HEK293 (cell line): ENCODE measurements around the gene TEP1.

Experiments
- EGR2 ChIP-seq: fragments of 450-650 bp; formaldehyde crosslinking; IDR thresholded peaks from 2 replicates; pipeline ENCODE4 v1.5.1; 2016; ENCODE audit warnings: low read depth, missing biosample characterization, missing genetic modification characterization
- GLIS1 ChIP-seq: fragments of 450-650 bp; formaldehyde crosslinking; IDR thresholded peaks from 2 replicates; pipeline ENCODE4 v1.5.1; 2016; ENCODE audit warnings: missing biosample characterization, missing genetic modification characterization
- GLIS2 ChIP-seq: fragments of 450-650 bp; formaldehyde crosslinking; IDR thresholded peaks from 2 replicates; pipeline ENCODE4 v1.5.1; 2016; ENCODE audit warnings: missing biosample characterization, missing genetic modification characterization
- INSM2 ChIP-seq: fragments of 450-650 bp; formaldehyde crosslinking; IDR thresholded peaks from 2 replicates; pipeline ENCODE4 v1.5.1; 2016; ENCODE audit warnings: missing biosample characterization, missing genetic modification characterization
- KLF7 ChIP-seq: fragments of 450-650 bp; formaldehyde crosslinking; IDR thresholded peaks from 2 replicates; pipeline ENCODE4 v1.5.1; 2016; ENCODE audit warnings: missing biosample characterization, missing genetic modification characterization, borderline replicate concordance
- MZF1 ChIP-seq: fragments of 450-650 bp; formaldehyde crosslinking; IDR thresholded peaks from 2 replicates; pipeline ENCODE4 v1.5.1; 2017; ENCODE audit warnings: missing biosample characterization, missing genetic modification characterization, borderline replicate concordance
- PRDM1 ChIP-seq: fragments of 450-650 bp; formaldehyde crosslinking; IDR thresholded peaks from 2 replicates; pipeline ENCODE4; 2016; ENCODE audit warnings: missing biosample characterization, missing genetic modification characterization
- YY2 ChIP-seq: fragments of 450-650 bp; formaldehyde crosslinking; IDR thresholded peaks from 2 replicates; pipeline ENCODE4 v1.5.1; 2016; ENCODE audit warnings: missing biosample characterization, missing genetic modification characterization
- ZBTB17 ChIP-seq: fragments of 450-650 bp; formaldehyde crosslinking; IDR thresholded peaks from 2 replicates; pipeline ENCODE4 v1.5.1; 2016; ENCODE audit warnings: missing biosample characterization, missing genetic modification characterization
- ZBTB21 ChIP-seq: fragments of 450-650 bp; formaldehyde crosslinking; IDR thresholded peaks from 2 replicates; pipeline ENCODE4 v1.5.1; 2017; ENCODE audit warnings: missing biosample characterization, missing genetic modification characterization
- ZNF121 ChIP-seq: fragments of 450-650 bp; formaldehyde crosslinking; IDR thresholded peaks from 2 replicates; pipeline ENCODE4 v1.5.1; 2016; ENCODE audit warnings: missing biosample characterization, missing genetic modification characterization
- ZNF133 ChIP-seq: fragments of 450-650 bp; formaldehyde crosslinking; IDR thresholded peaks from 2 replicates; pipeline ENCODE4 v1.5.1; 2016; ENCODE audit warnings: missing biosample characterization, missing genetic modification characterization
- ZNF146 ChIP-seq: fragments of 450-650 bp; formaldehyde crosslinking; IDR thresholded peaks from 2 replicates; pipeline ENCODE4 v1.5.1; 2016; ENCODE audit warnings: missing biosample characterization, missing genetic modification characterization
- ZNF24 ChIP-seq: fragments of 450-650 bp; formaldehyde crosslinking; IDR thresholded peaks from 2 replicates; pipeline ENCODE4 v1.5.1; 2016; ENCODE audit warnings: missing biosample characterization, missing genetic modification characterization
- ZNF37A ChIP-seq: fragments of 450-650 bp; IDR thresholded peaks from 2 replicates; pipeline ENCODE4 v1.5.1; 2018; ENCODE audit warnings: missing biosample characterization, missing genetic modification characterization
- ZNF426 ChIP-seq: fragments of 450-650 bp; formaldehyde crosslinking; IDR thresholded peaks from 2 replicates; pipeline ENCODE4 v1.5.1; 2017; ENCODE audit warnings: missing biosample characterization, missing genetic modification characterization, mild to moderate bottlenecking, inconsistent platforms, moderate library complexity
- ZNF449 ChIP-seq: fragments of 450-650 bp; formaldehyde crosslinking; IDR thresholded peaks from 2 replicates; pipeline ENCODE4 v1.5.1; 2017; ENCODE audit warnings: missing biosample characterization, mild to moderate bottlenecking, missing genetic modification characterization, moderate library complexity
- ZNF514 ChIP-seq: fragments of 450-650 bp; formaldehyde crosslinking; IDR thresholded peaks from 2 replicates; pipeline ENCODE4 v1.5.1; 2016; ENCODE audit warnings: missing biosample characterization, missing genetic modification characterization
- ZNF555 ChIP-seq: fragments of 450-650 bp; formaldehyde crosslinking; conservative IDR thresholded peaks from 2 replicates; pipeline ENCODE4 v1.5.1; 2017; ENCODE audit warnings: missing biosample characterization, mild to moderate bottlenecking, missing genetic modification characterization, inconsistent platforms
- ZNF600 ChIP-seq: fragments of 450-650 bp; formaldehyde crosslinking; IDR thresholded peaks from 2 replicates; pipeline ENCODE4 v1.5.1; 2016; ENCODE audit warnings: missing biosample characterization, missing genetic modification characterization
- ZNF626 ChIP-seq: fragments of 450-650 bp; sonication (Bioruptor Pico); formaldehyde crosslinking; IDR thresholded peaks from 2 replicates; pipeline ENCODE4 v1.5.1; 2018; ENCODE audit warnings: missing biosample characterization, missing genetic modification characterization, inconsistent platforms
- ZNF629 ChIP-seq: fragments of 450-650 bp; formaldehyde crosslinking; IDR thresholded peaks from 2 replicates; pipeline ENCODE4 v1.5.1; 2017; ENCODE audit warnings: missing biosample characterization, missing genetic modification characterization
- ZSCAN4 ChIP-seq: fragments of 450-650 bp; formaldehyde crosslinking; IDR thresholded peaks from 2 replicates; pipeline ENCODE4 v1.5.1; 2017; ENCODE audit warnings: missing biosample characterization, missing genetic modification characterization
- ZSCAN5A ChIP-seq: fragments of 450-650 bp; formaldehyde crosslinking; IDR thresholded peaks from 2 replicates; pipeline ENCODE4 v1.5.1; 2016; ENCODE audit warnings: missing biosample characterization, missing genetic modification characterization
- TF ChIP-seq, protein P1 (sequence below): fragments of 450-650 bp; formaldehyde crosslinking; IDR thresholded peaks from 2 replicates; pipeline ENCODE4 v1.5.1; 2016; ENCODE audit warnings: missing biosample characterization, missing genetic modification characterization
- TF ChIP-seq, protein P2 (sequence below): fragments of 450-650 bp; formaldehyde crosslinking; IDR thresholded peaks from 2 replicates; pipeline ENCODE4 v1.5.1; 2016; ENCODE audit warnings: missing biosample characterization, missing genetic modification characterization

Gene TEP1

GRCh38 chr14:20412876-20413743 is at the start of gene TEP1 (continued):
- TF ChIP-seq INSM2 (tag by site-specific recombination), result 0 out of 2 replicates have a peak, but pooled peaks have one; percentile 13
- TF ChIP-seq GLIS2, result peak; percentile 78
- TF ChIP-seq ZNF449, result peak; percentile 78
- TF ChIP-seq ZNF133 (tag by site-specific recombination), result 0 out of 2 replicates have a peak, but pooled peaks have one; percentile 22
- 0 out of 2 replicates have a peak, but pooled peaks have one; percentile 40 for TF ChIP-seq EGR2 (tag by site-specific recombination)
- TF ChIP-seq ZNF426, result no peak
- no peak for TF ChIP-seq YY2
- no peak for TF ChIP-seq ZNF121 (tag by site-specific recombination)
- peak; percentile 63; the same call in 1 of the 2 replicates for TF ChIP-seq ZSCAN5A
- no peak for TF ChIP-seq ZNF626 (tag by site-specific recombination)
- TF ChIP-seq ZSCAN4 (tag by site-specific recombination), result no peak
- peak; percentile 57 for TF ChIP-seq GLIS1 (tag by site-specific recombination)
- TF ChIP-seq ZNF24 (tag by site-specific recombination), result peak; percentile 77; the same call in 1 of the 2 replicates
- TF ChIP-seq ZNF37A, result no peak
- TF ChIP-seq PRDM1 (tag by site-specific recombination), result peak; percentile 88
- TF ChIP-seq, protein P1, sequence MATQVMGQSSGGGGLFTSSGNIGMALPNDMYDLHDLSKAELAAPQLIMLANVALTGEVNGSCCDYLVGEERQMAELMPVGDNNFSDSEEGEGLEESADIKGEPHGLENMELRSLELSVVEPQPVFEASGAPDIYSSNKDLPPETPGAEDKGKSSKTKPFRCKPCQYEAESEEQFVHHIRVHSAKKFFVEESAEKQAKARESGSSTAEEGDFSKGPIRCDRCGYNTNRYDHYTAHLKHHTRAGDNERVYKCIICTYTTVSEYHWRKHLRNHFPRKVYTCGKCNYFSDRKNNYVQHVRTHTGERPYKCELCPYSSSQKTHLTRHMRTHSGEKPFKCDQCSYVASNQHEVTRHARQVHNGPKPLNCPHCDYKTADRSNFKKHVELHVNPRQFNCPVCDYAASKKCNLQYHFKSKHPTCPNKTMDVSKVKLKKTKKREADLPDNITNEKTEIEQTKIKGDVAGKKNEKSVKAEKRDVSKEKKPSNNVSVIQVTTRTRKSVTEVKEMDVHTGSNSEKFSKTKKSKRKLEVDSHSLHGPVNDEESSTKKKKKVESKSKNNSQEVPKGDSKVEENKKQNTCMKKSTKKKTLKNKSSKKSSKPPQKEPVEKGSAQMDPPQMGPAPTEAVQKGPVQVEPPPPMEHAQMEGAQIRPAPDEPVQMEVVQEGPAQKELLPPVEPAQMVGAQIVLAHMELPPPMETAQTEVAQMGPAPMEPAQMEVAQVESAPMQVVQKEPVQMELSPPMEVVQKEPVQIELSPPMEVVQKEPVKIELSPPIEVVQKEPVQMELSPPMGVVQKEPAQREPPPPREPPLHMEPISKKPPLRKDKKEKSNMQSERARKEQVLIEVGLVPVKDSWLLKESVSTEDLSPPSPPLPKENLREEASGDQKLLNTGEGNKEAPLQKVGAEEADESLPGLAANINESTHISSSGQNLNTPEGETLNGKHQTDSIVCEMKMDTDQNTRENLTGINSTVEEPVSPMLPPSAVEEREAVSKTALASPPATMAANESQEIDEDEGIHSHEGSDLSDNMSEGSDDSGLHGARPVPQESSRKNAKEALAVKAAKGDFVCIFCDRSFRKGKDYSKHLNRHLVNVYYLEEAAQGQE (tag by site-specific recombination), result no peak
- TF ChIP-seq, protein P2, sequence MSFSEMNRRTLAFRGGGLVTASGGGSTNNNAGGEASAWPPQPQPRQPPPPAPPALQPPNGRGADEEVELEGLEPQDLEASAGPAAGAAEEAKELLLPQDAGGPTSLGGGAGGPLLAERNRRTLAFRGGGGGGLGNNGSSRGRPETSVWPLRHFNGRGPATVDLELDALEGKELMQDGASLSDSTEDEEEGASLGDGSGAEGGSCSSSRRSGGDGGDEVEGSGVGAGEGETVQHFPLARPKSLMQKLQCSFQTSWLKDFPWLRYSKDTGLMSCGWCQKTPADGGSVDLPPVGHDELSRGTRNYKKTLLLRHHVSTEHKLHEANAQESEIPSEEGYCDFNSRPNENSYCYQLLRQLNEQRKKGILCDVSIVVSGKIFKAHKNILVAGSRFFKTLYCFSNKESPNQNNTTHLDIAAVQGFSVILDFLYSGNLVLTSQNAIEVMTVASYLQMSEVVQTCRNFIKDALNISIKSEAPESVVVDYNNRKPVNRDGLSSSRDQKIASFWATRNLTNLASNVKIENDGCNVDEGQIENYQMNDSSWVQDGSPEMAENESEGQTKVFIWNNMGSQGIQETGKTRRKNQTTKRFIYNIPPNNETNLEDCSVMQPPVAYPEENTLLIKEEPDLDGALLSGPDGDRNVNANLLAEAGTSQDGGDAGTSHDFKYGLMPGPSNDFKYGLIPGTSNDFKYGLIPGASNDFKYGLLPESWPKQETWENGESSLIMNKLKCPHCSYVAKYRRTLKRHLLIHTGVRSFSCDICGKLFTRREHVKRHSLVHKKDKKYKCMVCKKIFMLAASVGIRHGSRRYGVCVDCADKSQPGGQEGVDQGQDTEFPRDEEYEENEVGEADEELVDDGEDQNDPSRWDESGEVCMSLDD (tag by site-specific recombination), result peak; percentile 53; the same call in 1 of the 2 replicates
- TF ChIP-seq ZNF146, result no peak
- 0 out of 2 replicates have a peak, but pooled peaks have one; percentile 16 for TF ChIP-seq ZBTB21 (tag by site-specific recombination)
- peak; percentile 100 for TF ChIP-seq MZF1 (tag by site-specific recombination)
- peak; percentile 100 for TF ChIP-seq ZNF600 (tag by site-specific recombination)
- no peak for TF ChIP-seq ZNF514 (tag by site-specific recombination)
- peak; percentile 49 for TF ChIP-seq ZNF629 (tag by site-specific recombination)
- TF ChIP-seq ZBTB17 (tag by site-specific recombination), result peak; percentile 90
- TF ChIP-seq KLF7, result peak; percentile 70
- TF ChIP-seq ZNF555 (tag by site-specific recombination), result no peak
